Colonic mucosa (tissue), 4 donors: ENCODE measurements around the gene SCN8A. TPM values are rescaled to one million over a fixed set of nuclear protein-coding genes. Genes with fewer than 3 reads are reported as not detected.

Experiments
- DNase-seq: peaks from one replicate; pipeline ENCODE4 v3.0.0-alpha.2; 2020
- H3K27ac ChIP-seq: fragments of 200-600 bp; one replicate; pipeline ENCODE4 v1.8.0; 2021
- H3K27me3 ChIP-seq: fragments of 200-600 bp; one replicate; pipeline ENCODE4 v1.8.0; 2021
- H3K36me3 ChIP-seq: fragments of 200-600 bp; one replicate; pipeline ENCODE4 v1.8.0; 2021
- H3K4me1 ChIP-seq: fragments of 200-600 bp; one replicate; pipeline ENCODE4 v1.8.0; 2021; ENCODE audit warnings: mild to moderate bottlenecking
- H3K4me3 ChIP-seq: fragments of 200-600 bp; one replicate; pipeline ENCODE4 v1.8.0; 2021
- H3K9ac ChIP-seq, 2 donors: one replicate each; pipeline ENCODE4 v1.7.0; 2013; ENCODE audit warnings: control low read depth in 2 of 2, low read depth in 2 of 2, low read length in 2 of 2
- H3K9me3 ChIP-seq: fragments of 200-600 bp; one replicate; pipeline ENCODE4 v1.8.0; 2021
- intact Hi-C: fragments of 100-400 bp; cut with DNase I; formaldehyde crosslinking; loops from one replicate; pipeline ENCODE4 v1.14.1; 2022
- total RNA-seq, 2 donors: library from RNA; stranded (reverse); fragmentation: NEBNext Ultra II Directional in 1 of 2; extraction: Animal tissue kit (Norgen Biotek cat#: 25700) in 1 of 2; gene quantifications; one replicate each; pipeline ENCODE4 v1.2.1, GENCODE V29; 2021
- TF ChIP-seq, protein P1 (sequence below): fragments of 200-600 bp; IDR thresholded peaks from one replicate; pipeline ENCODE4 v1.8.0; 2022; ENCODE audit warnings: antibody characterized with exemption, mild to moderate bottlenecking
- donor health status: healthy.
- donor health status: DM: no; HTN: no; CAD: no.
- donor health status: DM: no; HTN: no; CAD: no.

Gene SCN8A
- total RNA-seq, 2 donors from 2014 or later: 4.2 to 10.0 TPM

DNA sequence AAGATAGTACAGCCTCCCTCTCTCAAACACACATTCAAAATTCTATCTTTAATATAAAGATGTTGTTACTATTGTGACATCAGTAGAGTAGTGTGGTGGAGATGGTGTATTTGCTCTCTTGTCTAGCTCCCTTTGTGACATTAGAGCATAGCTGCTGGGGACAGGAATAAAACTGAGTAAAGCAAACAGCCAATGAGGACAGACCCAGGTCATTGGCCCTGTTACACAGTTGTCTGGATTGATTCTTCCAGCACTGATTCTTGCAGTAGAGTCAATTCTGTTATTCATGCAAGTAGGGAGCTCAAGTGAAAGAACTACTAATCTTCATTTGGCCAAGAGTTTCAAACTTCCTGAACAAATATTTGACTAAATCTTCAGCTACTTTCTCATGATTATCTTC, 72.4 kb downstream of the SCN8A start:
- Histone ChIP-seq H3K36me3 (no peaks in the 10 kb centered on the region), H3K4me1 (no peaks in the 10 kb centered on the region), H3K9ac (no peak overlapping the region), H3K27ac (no peak overlapping the region), H3K9me3 (no peaks in the 10 kb centered on the region), H3K27me3 (no peaks in the 10 kb centered on the region), H3K4me3 (no peak overlapping the region)
- intact Hi-C loops: no loop called here
- DNase-seq: no peak
- TF ChIP-seq, protein P1, sequence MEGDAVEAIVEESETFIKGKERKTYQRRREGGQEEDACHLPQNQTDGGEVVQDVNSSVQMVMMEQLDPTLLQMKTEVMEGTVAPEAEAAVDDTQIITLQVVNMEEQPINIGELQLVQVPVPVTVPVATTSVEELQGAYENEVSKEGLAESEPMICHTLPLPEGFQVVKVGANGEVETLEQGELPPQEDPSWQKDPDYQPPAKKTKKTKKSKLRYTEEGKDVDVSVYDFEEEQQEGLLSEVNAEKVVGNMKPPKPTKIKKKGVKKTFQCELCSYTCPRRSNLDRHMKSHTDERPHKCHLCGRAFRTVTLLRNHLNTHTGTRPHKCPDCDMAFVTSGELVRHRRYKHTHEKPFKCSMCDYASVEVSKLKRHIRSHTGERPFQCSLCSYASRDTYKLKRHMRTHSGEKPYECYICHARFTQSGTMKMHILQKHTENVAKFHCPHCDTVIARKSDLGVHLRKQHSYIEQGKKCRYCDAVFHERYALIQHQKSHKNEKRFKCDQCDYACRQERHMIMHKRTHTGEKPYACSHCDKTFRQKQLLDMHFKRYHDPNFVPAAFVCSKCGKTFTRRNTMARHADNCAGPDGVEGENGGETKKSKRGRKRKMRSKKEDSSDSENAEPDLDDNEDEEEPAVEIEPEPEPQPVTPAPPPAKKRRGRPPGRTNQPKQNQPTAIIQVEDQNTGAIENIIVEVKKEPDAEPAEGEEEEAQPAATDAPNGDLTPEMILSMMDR: no peak

DNA sequence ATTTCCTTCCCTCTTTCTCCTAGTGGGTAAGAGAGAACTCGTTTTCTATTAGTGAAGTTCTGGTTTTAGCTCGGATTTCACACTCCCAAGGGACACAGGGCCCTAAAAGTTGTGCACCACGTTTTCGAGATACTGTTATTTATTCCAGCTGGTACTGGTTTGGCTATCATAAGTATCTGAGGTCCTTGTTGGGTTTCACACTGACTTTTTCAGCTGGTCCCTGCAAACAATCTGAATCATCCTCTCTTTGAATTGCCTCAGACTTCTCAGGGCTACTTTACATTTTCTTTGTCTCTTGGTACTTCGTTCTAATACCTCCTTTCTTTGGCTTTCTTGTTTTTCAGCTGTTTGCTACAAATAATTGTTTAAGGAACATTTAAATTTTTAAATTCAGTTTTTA, 75.7 kb downstream of the SCN8A start:
- no peak overlapping the region for H3K27ac ChIP-seq
- H3K9me3 ChIP-seq: no peaks in the 10 kb centered on the region
- no peak for DNase-seq
- no peak overlapping the region for H3K9ac ChIP-seq
- H3K4me3 ChIP-seq: no peak overlapping the region
- no peaks in the 10 kb centered on the region for H3K27me3 ChIP-seq
- no peaks in the 10 kb centered on the region for H3K36me3 ChIP-seq
- TF ChIP-seq, protein P1: no peak
- H3K4me1 ChIP-seq: no peaks in the 10 kb centered on the region
- intact Hi-C loops: no loop called here

DNA sequence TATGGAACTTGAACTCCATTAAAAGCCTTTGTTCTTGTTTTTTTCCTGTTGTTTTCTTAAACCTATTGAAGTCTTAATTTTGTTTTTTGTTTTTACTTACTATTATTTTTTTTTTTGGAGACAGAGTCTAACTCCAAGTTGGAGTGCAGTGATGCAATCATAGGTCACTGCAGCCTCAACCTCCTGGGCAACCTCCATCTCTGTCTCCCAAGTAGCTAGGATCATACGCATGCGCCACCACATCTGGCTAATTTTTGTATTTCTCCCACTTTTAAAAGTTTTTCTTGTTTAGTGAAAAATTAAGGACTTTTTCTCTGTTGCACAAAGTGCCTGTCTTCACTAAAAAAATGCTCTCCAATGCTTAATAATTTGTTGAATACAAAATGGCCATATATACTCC, 76.2 kb downstream of the SCN8A start:
- no peaks in the 10 kb centered on the region for H3K9me3 ChIP-seq
- H3K4me3 ChIP-seq: no peak overlapping the region
- no peak for DNase-seq
- intact Hi-C loops: no loop called here
- no peaks in the 10 kb centered on the region for H3K4me1 ChIP-seq
- no peak overlapping the region for H3K27ac ChIP-seq
- H3K36me3 ChIP-seq: no peaks in the 10 kb centered on the region
- H3K9ac ChIP-seq: no peak overlapping the region
- TF ChIP-seq, protein P1: no peak
- no peaks in the 10 kb centered on the region for H3K27me3 ChIP-seq

DNA sequence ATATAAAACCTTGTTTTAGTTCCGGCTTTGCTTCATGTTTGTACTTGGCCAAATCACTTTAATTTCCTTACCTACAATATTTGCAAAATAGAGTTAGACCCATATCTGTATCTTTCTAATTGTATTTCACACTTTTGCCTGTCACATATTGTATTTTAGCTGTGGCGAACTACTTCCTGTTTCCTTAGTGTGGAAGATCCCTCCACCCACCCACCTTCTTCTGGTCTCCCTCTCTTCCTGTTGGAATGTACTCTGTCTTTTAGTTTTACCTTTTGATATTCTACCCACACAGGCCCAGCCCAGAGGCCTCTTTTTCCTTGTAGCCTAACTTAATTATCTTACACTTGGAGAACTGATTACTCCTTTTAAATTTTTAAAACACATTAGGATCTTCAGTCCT, 78.2 kb downstream of the SCN8A start:
- no peaks in the 10 kb centered on the region for H3K36me3 ChIP-seq
- no peaks in the 10 kb centered on the region for H3K9me3 ChIP-seq
- TF ChIP-seq, protein P1: no peak
- intact Hi-C loops: no loop called here
- H3K9ac ChIP-seq: no peak overlapping the region
- no peak overlapping the region for H3K4me3 ChIP-seq
- no peak overlapping the region for H3K27ac ChIP-seq
- no peaks in the 10 kb centered on the region for H3K27me3 ChIP-seq
- DNase-seq: no peak
- no peaks in the 10 kb centered on the region for H3K4me1 ChIP-seq

DNA sequence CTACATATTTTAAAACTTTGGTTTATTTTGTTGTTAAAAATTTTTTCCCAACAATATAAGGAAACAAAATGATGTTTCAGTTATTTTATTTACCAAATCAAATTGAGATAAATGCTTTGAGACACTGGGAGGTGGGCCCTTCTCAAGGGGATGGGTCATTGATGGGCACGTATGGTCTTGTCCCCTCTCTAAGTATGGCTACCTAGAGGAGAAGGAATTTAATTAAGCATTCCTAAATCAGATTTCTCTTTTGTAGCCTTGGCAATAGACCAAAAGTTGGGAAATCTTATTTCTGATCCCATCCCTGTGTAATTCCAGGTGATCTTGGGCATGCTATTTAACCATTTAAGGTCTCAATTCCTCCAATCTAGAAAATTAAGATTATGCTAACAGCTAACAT, 79.0 kb downstream of the SCN8A start:
- no peak for DNase-seq
- TF ChIP-seq, protein P1: no peak
- Histone ChIP-seq H3K36me3 (no peaks in the 10 kb centered on the region), H3K27me3 (no peaks in the 10 kb centered on the region), H3K27ac (no peak overlapping the region), H3K4me3 (no peak overlapping the region), H3K9ac (no peak overlapping the region), H3K9me3 (no peaks in the 10 kb centered on the region), H3K4me1 (no peaks in the 10 kb centered on the region)
- intact Hi-C loops: loop anchor here (10.0 kb wide), 1 partner anchor 245 kb away; the partner anchor contains the start of gene SLC4A8
